ENCODE results near the gene RAD52. TPM values are rescaled to one million over a fixed set of nuclear protein-coding genes. Genes with fewer than 3 reads are reported as not detected.

Gene RAD52
- total RNA-seq, 1 donor from 2014 or later: 9.6 TPM

DNA sequence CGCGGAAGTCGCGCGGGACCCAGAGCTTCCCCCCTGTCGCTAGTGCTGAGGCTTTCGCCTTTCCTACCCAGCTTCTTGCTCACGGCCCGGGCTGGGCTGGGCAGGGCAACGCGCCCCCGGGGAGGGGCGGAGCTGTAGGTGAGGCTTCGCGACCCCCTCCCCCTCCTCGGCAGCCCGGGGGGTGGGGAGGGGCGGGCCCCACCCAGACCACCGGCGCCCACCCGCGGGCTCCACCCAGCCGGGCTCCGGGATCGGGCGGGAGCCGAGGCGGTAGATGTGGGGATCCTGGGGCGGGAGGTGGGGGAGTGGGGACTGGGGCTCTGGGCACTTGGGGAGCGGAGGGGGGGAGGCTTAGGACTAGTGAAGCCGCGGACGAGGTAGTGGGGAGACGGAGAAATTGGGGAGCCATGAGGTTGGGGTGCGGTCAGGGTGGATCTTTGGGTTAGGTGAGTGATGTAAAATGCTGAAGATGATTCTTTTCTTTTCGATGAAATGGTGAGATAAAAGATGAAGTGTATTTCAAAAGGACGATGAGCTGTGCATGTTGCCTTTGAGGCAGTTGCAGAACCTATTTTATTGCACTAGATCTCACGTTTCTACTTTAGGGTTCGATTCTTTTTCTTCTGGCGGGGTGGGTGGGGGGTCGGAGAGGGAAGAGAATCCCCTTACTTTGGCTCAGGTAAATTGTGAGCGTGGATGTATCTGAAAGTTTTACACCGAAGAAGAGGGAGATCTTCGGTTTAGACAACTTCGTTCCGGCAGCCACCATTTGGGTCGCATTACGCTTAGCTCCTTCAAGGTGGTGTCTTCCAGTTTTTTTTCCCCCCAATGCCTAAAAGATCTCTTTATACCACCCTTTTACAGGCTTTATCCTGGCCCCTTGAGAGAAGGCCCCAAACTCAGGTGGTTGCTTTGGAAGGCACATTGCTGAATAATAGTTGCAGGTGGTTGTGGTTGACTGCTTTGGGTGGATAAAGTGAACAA, 42.1 kb upstream of the RAD52 start:
- Mint-ChIP-seq H3K4me1 (ENCODE audit: low read depth) (peaks cover 55% of the 10 kb centered on the region), H3K36me3 (ENCODE audit: low read depth) (no peaks in the 10 kb centered on the region), H3K4me3 (ENCODE audit: unreplicated experiment) (peak overlapping the region; percentile 95), H3K9me3 (ENCODE audit: low read depth) (no peaks in the 10 kb centered on the region), H3K27me3 (ENCODE audit: low read depth) (no peaks in the 10 kb centered on the region), H3K27ac (ENCODE audit: unreplicated experiment) (peak overlapping the region; percentile 96)
- no peak for DNase-seq (ENCODE audit: low spot score)
- TF ChIP-seq, protein P1, sequence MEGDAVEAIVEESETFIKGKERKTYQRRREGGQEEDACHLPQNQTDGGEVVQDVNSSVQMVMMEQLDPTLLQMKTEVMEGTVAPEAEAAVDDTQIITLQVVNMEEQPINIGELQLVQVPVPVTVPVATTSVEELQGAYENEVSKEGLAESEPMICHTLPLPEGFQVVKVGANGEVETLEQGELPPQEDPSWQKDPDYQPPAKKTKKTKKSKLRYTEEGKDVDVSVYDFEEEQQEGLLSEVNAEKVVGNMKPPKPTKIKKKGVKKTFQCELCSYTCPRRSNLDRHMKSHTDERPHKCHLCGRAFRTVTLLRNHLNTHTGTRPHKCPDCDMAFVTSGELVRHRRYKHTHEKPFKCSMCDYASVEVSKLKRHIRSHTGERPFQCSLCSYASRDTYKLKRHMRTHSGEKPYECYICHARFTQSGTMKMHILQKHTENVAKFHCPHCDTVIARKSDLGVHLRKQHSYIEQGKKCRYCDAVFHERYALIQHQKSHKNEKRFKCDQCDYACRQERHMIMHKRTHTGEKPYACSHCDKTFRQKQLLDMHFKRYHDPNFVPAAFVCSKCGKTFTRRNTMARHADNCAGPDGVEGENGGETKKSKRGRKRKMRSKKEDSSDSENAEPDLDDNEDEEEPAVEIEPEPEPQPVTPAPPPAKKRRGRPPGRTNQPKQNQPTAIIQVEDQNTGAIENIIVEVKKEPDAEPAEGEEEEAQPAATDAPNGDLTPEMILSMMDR (IDR thresholded peaks at IDR 0.05): no peak

DNA sequence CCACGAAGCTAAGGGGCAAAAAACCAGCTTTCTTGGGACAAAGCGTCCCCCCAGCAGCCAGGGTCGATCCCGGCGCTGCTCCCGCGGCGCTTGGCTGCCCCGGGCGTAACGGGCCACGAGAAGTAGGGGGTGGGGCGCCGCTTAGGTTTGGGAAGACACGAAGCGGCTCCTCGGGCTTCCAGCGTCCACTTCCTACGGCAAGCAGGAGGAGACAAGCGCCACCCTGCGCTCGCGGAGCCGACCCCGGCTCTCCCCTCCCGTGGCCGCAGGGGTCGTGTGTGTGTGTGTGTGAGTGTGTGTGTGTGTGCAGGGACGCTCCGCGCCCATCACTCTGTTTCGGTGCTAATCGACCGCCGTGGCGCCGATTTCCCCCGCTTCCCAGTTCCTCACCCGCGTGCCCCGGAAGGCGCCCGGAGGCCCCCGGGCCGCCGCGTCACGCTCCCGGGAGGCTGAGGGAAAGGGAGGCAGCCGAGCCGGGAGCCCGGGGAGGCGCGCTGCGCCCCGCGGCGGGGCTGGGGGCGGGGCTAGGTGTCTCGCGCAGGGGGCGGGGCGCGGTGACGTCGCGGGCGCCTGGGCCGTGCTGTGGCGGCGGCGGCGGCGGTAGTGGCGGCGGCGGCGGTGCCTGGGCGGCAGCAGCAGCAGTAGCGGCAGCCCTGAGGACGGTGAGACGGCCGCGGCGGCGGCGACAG, 41.3 kb upstream of the RAD52 start, which contains the start of gene ERC1:
Gene ERC1 (plus strand): TSS at position 563 of the 689 bp plus-strand sequence. CDS start 36,681 bp downstream, outside the sequence.
- peaks cover 54% of the 10 kb centered on the region for H3K4me1 Mint-ChIP-seq (ENCODE audit: low read depth)
- H3K27ac Mint-ChIP-seq (ENCODE audit: unreplicated experiment): peak within 1 kb of the TSS; percentile 96
- TF ChIP-seq, protein P1 (IDR thresholded peaks at IDR 0.05): no peak
- H3K27me3 Mint-ChIP-seq (ENCODE audit: low read depth): no peaks in the 10 kb centered on the region
- peak; percentile 96 for DNase-seq (ENCODE audit: low spot score)
- peak within 1 kb of the TSS; percentile 95 for H3K4me3 Mint-ChIP-seq (ENCODE audit: unreplicated experiment)
- H3K36me3 Mint-ChIP-seq (ENCODE audit: low read depth): no peaks in the 10 kb centered on the region
- H3K9me3 Mint-ChIP-seq (ENCODE audit: low read depth): no peaks in the 10 kb centered on the region

DNA sequence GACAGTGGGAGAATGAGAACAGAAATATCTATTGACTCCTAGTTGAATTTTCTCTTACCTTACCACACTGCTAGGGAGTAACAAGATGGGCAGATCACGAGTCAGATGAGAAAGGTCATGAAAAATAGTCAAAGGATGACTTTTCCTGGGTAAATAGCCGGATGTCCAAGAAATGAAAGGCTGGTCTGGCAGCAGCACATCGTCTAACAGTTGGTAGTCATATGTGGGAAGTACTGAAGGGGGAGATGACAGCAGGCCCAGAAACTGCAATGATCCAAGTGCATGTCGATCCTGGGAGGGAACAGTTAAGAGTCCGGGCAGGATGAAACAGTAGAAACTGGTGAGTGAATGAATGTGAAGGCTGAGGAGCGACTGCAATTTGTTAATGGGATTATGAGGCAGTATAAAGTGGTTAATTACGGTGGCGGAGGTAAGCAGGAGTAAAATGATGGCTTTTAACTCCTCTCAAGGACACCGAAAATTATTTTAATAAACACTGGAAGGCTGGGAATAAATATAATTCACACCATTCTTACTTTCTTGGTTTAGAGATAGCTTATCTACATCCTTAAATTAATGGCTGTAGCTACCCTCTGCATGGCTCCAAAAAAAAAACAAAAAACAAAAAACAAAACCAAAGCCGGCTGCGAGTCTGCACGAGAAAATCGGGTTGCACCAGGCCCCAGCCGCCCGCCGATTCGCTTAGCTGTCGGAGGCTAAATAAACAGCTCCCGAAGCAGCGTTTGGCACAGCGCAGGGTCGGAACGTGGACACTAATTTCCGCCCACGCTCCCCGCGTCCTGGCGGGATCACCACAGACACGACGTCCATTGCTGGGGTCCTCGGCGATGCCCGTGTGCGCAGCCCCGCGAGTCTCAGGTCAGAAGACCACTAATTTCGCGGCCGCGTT, 40.5 kb upstream of the RAD52 start:
- Mint-ChIP-seq H3K36me3 (ENCODE audit: low read depth) (no peaks in the 10 kb centered on the region), H3K27me3 (ENCODE audit: low read depth) (no peaks in the 10 kb centered on the region), H3K4me3 (ENCODE audit: unreplicated experiment) (peak overlapping the region; percentile 81), H3K9me3 (ENCODE audit: low read depth) (no peaks in the 10 kb centered on the region), H3K27ac (ENCODE audit: unreplicated experiment) (peak overlapping the region; percentile 96), H3K4me1 (ENCODE audit: low read depth) (peaks cover 48% of the 10 kb centered on the region)
- no peak for DNase-seq (ENCODE audit: low spot score)
- TF ChIP-seq, protein P1 (IDR thresholded peaks at IDR 0.05): peak; percentile 49

DNA sequence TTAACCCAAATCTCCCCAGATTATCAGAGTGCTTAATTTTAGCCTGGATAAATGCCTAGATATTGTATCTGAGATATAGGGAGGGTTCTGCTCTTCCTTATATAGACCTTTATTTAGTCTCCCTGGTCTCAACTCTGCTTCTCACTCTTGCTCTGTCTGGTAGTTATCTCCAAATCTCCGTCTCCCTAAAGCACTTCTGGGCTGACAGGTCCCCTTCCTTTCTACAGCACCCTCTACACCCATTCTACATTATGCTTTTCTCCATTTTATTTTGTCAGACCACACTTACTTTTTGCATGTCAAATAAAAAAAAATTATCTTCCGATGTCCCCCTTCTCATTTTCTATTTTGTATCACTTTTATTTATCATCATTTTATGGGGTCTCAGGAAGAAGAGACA, 39.6 kb upstream of the RAD52 start:
- H3K9me3 Mint-ChIP-seq (ENCODE audit: low read depth): no peaks in the 10 kb centered on the region
- H3K36me3 Mint-ChIP-seq (ENCODE audit: low read depth): no peaks in the 10 kb centered on the region
- peak overlapping the region; percentile 81 for H3K4me3 Mint-ChIP-seq (ENCODE audit: unreplicated experiment)
- peak overlapping the region; percentile 96 for H3K27ac Mint-ChIP-seq (ENCODE audit: unreplicated experiment)
- TF ChIP-seq, protein P1 (IDR thresholded peaks at IDR 0.05): no peak
- H3K27me3 Mint-ChIP-seq (ENCODE audit: low read depth): no peaks in the 10 kb centered on the region
- DNase-seq (ENCODE audit: low spot score): no peak
- peaks cover 44% of the 10 kb centered on the region for H3K4me1 Mint-ChIP-seq (ENCODE audit: low read depth)
